DMS114 treated with DMSO at 0.1 percent for 48 hours (cell line): ENCODE data around the gene GALNT10.

Source experiments
- DNase-seq: peaks from one replicate; lab custom pipeline; 2025; ENCODE audit not compliant: unreplicated experiment; lab: John Stamatoyannopoulos, UW

Gene GALNT10

GRCh38 chr5:154202379-154203260, 12.1 kb downstream of the GALNT10 start:
- DNase-seq: no peak

- DNase-seq: no peak
Observed at GRCh38 chr5:154203798-154204578, 13.5 kb downstream of the GALNT10 start.

DNA sequence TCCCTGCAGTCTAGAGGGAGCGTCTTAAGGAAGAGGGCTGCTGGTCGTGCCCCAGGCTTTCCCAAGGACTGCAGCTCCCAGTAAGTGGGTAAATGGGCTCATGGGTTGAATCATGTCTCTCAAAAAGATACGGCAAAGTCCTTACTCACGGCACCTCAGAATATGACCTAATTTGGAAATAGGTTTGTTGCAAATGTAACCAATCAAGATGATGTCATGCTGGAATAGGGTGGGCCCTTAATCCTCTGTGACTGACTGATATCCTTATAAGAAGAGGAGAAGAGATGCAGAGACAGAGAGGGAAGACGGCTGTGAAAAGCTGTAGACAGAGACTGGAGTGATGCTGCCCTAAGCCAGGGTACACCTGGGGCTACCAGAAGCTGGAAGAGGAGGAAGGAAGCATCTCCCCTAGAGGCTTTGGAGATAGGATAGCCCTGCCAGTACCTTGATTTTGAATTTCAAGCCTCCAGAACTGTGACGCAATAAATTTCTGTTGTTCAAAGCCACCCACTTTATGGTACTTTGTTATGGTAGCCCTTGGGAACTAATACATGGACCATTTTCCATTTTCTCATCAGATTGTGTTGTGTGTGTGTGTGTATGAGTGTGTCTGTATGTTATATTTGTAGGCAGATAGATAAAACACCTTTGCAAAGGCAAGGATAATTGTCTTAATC, 15.0 kb downstream of the GALNT10 start:
- DNase-seq: no peak

DNA sequence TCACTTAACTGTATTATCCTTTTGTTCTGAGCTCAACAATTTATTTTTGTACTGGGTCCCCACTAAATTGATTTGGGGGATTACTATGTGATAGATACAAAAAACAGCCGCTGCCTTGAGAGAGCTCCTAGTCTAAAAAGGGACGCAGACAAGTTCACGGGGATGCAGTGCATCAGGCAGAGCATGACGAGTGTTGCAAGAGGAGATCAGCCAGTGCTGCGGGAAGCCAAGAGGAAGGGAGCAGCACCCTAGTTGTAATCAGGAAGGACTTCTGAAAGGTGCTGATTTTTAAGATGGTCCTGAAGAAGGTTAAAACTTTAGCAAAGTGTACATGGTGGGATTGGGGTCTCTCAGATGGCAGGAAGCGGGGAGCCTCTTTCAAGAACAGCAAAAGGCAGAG, 15.8 kb downstream of the GALNT10 start:
- DNase-seq: no peak

GRCh38 chr5:154207204-154207603, 16.7 kb downstream of the GALNT10 start:
- DNase-seq: no peak

GRCh38 chr5:154209591-154210081, 19.1 kb downstream of the GALNT10 start:
- DNase-seq: no peak

- DNase-seq: no peak
Observed at GRCh38 chr5:154210163-154210562, 19.6 kb downstream of the GALNT10 start.

GRCh38 chr5:154211641-154212390, 21.3 kb downstream of the GALNT10 start:
- no peak for DNase-seq

- DNase-seq: no peak
Observed at GRCh38 chr5:154213592-154213991, 23.1 kb downstream of the GALNT10 start.

DNA sequence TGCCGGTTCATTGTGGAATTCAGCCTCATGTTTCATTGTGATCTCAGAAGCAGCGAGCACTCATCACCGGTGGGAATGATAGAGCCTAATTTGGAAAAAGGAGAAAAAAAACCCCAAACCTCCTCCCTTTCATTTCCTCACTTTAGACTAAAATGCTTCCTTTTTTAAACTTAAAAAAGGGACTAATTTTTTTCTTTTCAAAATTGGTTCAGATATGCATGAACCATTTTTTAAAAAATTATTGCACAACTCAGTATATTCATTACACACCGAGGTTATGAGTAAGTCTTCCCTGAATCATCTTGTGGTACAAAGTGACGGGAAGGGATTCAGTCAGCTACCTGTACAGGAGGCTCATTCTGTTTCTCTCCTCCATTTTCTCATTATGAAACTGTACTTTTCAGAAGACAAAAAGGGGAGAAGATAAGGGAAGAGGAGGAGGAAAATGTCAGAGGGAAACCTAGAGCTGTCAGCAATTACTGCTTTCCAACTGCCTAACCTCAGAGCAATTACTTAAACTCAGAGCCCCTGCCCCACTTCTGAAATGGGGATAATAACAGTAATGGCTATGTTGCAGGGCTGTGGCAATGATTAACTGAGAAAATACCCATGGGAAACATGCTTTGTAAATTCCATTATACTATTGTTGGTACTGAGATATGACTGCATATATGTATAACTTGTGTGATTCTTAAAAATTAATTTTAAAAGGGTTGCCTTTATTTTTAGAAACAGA, 24.0 kb downstream of the GALNT10 start:
- no peak for DNase-seq

GRCh38 chr5:154215571-154216325, 25.2 kb downstream of the GALNT10 start:
- no peak for DNase-seq

GRCh38 chr5:154217462-154217861, 26.9 kb downstream of the GALNT10 start:
- DNase-seq: no peak

GRCh38 chr5:154218786-154219185, 28.3 kb downstream of the GALNT10 start:
- no peak for DNase-seq

DNA sequence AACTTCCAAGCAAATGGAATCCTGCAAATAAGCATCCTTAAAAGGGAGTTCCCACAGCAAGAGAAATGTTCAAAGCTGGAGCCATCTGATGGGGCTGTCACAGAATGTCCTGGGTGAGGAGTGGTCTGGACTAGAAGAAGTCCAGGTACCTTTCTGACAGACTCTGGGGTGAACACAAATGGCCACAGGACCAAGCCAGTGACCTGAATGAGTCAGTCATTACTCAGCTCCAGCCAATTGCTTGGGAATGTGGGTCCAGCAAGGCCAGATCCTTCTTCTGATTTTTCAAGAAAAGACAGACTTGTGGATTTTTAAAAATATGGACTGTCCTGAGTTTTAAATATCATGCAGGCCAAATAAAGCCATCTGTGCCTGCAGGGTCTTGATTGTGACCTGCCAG, 30.1 kb downstream of the GALNT10 start:
- DNase-seq: no peak

DNA sequence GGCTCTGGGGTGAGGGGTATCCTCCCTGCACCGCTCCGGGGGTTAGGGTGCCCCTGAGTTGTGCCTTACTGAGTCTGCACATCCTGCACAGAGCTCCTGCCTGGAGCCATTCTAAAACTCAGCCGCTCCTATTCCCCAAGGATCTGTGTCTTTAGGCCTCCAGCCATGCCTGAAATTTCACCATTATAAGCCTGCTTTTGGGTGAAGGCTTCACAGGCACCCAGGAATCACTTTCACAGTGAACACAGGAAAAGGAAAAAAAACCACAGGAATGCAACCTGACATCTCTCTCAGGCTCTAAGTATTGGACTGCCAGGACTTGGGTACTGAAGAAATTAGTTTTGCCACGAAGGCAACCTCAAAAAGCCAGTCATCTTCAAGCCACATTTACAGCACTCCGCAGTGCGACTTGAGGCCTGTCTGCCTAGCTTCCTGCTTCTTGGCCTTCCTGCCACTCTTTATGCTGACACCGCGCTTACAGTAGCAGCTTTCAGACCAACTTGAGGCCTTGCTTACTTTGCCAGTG, 30.9 kb downstream of the GALNT10 start:
- DNase-seq: no peak

DNA sequence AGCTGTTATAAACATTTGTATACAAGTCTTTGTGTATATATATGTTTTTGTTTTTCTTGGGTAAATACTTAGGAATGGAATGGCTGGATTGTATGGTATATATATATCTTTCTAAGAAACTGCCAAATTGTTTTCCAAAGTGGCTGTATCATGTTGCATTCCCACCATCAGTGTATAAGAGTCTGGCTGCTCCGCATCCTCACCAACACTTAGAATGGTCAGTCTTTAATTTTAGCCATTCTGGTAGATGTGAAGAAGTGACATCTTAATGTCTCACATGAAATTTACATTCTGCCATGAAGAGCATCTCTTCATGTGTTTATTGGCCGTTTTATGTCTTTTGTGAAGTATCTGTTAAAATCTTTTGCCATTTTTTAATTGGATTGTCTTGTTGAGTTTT, 31.9 kb downstream of the GALNT10 start:
- DNase-seq: no peak

DNA sequence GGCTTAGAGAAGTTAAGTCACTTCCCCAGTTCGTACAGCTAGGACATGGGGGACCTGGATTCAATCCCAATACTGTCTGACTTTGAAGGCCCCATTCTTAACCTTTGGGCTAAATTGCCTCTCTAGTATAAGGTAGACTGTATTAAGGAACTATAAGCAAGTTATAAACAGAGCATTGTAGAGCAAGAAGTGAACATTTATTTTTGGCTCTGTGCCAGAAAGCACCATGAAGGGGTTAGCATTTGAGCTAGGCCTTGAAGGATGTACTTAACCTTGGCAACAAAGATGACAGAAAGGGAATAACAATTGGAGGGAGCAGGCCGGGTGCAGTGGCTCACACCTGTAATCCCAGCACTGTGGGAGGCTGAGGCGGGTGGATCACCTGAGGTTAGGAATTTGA, 32.8 kb downstream of the GALNT10 start:
- no peak for DNase-seq

- DNase-seq: no peak
Observed at GRCh38 chr5:154227090-154227489, 36.6 kb downstream of the GALNT10 start.

DNA sequence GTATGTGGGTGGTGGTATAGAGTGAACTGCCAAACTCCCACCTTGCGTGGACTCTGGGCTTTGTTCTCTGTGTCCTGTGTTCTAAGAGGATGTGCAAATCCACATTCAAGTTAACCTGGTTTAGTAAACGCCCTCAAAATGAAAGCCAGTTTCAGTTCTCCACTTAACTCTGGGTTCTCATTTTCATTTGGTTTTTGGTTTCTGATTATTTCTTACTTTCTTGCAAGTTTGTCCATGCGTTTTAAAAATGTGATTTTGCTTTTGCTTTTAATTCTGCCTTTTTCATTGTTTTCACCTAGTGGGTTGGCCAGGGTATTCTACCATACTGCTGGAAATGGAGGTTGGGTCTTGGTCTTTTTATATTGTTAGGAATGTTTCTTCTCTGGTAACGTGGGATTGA, 38.2 kb downstream of the GALNT10 start:
- no peak for DNase-seq
